SK-N-SH (cell line): Measurements from ENCODE around the gene SBK1. TPM values are rescaled to one million over a fixed set of nuclear protein-coding genes. Genes with fewer than 3 reads are reported as not detected.
A peak's percentile ranks its signal among the peaks of the same experiment; 100 is the strongest.

Source experiments
- CTCF ChIA-PET: fragments of 300-600, 350-600 bp; formaldehyde crosslinking; extraction: SDS; loops from one replicate; lab custom pipeline; 2021; lab: Yijun Ruan, JAX
- POLR2A ChIA-PET: fragments of 350-600 bp; sonication (Branson Sonifier 250); formaldehyde crosslinking; extraction: SDS; loops from one replicate; lab custom pipeline; 2020; ENCODE audit warnings: antibody characterized with exemption, inconsistent platforms; lab: Yijun Ruan, JAX
- DNase-seq: peaks from one replicate; pipeline ENCODE4 v3.0.0; 2012
- H2AFZ ChIP-seq: fragments of 200-600 bp; sonication (generic); 2 replicates; pipeline ENCODE4 v1.8.1; 2016; ENCODE audit warnings: antibody characterized with exemption, mild to moderate bottlenecking, low read depth
- H3F3A ChIP-seq: fragments of 200-600 bp; sonication (generic); replicated peaks from 2 replicates; pipeline ENCODE3; 2016; ENCODE audit warnings: antibody characterized with exemption, mild to moderate bottlenecking; ENCODE audit not compliant: insufficient read depth
- H3K27ac ChIP-seq, 2 experiments: fragments of 200-500 bp in 1 of 2; fragments of 200-600 bp in 1 of 2; sonication (Bioruptor generic) in 1 of 2; sonication (generic), shearing (Covaris generic) in 1 of 2; 2 replicates each; pipeline versions ENCODE4 v1.5.1 to v1.6.1; 2014 to 2016; ENCODE audit warnings: low read depth in 2 of 2, inconsistent platforms in 1 of 2, low read length in 1 of 2, mild to moderate bottlenecking in 1 of 2, mixed read lengths in 1 of 2
- H3K27me3 ChIP-seq: fragments of 200-600 bp; sonication (generic), shearing (Covaris generic); 2 replicates; pipeline ENCODE4 v1.6.1; 2016; ENCODE audit warnings: mixed run types; ENCODE audit not compliant: insufficient read depth
- H3K36me3 ChIP-seq, 2 experiments: fragments of 200-500 bp in 1 of 2; fragments of 200-600 bp in 1 of 2; sonication (Bioruptor generic) in 1 of 2; sonication (generic) in 1 of 2; replicated peaks in 1 of 2; 2 replicates each; pipeline versions ENCODE3 to v1.5.1; 2014 to 2016; ENCODE audit warnings: low read length in 1 of 2, mild to moderate bottlenecking in 1 of 2; ENCODE audit not compliant: insufficient read depth in 2 of 2, control insufficient read depth in 1 of 2
- H3K4me1 ChIP-seq, 2 experiments: fragments of 200-500 bp in 1 of 2; fragments of 200-600 bp in 1 of 2; sonication (Bioruptor generic) in 1 of 2; sonication (generic), shearing (Covaris generic) in 1 of 2; 2 replicates each; pipeline versions ENCODE4 v1.5.1 to v1.6.1; 2014 to 2016; ENCODE audit warnings: low read depth in 1 of 2, low read length in 1 of 2, mixed run types in 1 of 2; ENCODE audit not compliant: insufficient read depth in 2 of 2, control insufficient read depth in 1 of 2
- H3K4me2 ChIP-seq: fragments of 200-600 bp; sonication (generic), shearing (Covaris generic); 2 replicates; pipeline ENCODE4 v1.6.1; 2017; ENCODE audit warnings: mixed run types
- H3K4me3 ChIP-seq, 2 experiments: fragments of 200-500 bp in 1 of 2; fragments of 200-600 bp in 1 of 2; sonication (Bioruptor generic) in 1 of 2; sonication (generic), shearing (Covaris generic) in 1 of 2; 2 replicates each; pipeline versions ENCODE4 v1.5.1 to v1.8.1; 2014 to 2016; ENCODE audit warnings: low read depth in 2 of 2, inconsistent platforms in 1 of 2, low read length in 1 of 2, mild to moderate bottlenecking in 1 of 2, mixed read lengths in 1 of 2, moderate library complexity in 1 of 2
- H3K79me2 ChIP-seq: fragments of 200-600 bp; sonication (generic); 2 replicates; pipeline ENCODE4 v1.8.1; 2017; ENCODE audit warnings: mild to moderate bottlenecking; ENCODE audit not compliant: insufficient read depth
- H3K9ac ChIP-seq: fragments of 200-600 bp; sonication (generic); 2 replicates; pipeline ENCODE4 v1.6.1; 2017; ENCODE audit warnings: mixed run types
- H3K9me2 ChIP-seq: fragments of 200-600 bp; sonication (generic); 2 replicates; pipeline ENCODE4 v1.6.1; 2017; ENCODE audit warnings: mixed run types
- H3K9me3 ChIP-seq: fragments of 200-600 bp; sonication (generic); 2 replicates; pipeline ENCODE4 v1.6.1; 2017; ENCODE audit warnings: mixed run types, mild to moderate bottlenecking, moderate library complexity
- H4K20me1 ChIP-seq: fragments of 200-600 bp; sonication (generic); 2 replicates; pipeline ENCODE4 v1.6.1; 2017; ENCODE audit warnings: mild to moderate bottlenecking, mixed run types; ENCODE audit not compliant: insufficient read depth
- FOSL2 ChIP-seq: IDR thresholded peaks from 2 replicates; pipeline ENCODE4 v1.4.0; 2012; ENCODE audit warnings: low read depth, mild to moderate bottlenecking, moderate library complexity, borderline replicate concordance
- GATA2 ChIP-seq: sonication (generic); formaldehyde crosslinking; IDR thresholded peaks from 2 replicates; pipeline ENCODE4 v1.5.0; 2020; ENCODE audit warnings: mild to moderate bottlenecking, missing genetic modification reagents
- PBX3 ChIP-seq: IDR thresholded peaks from 2 replicates; pipeline ENCODE4; 2012
- RAD21 ChIP-seq: IDR thresholded peaks from 2 replicates; pipeline ENCODE4 v1.6.1; 2012; ENCODE audit warnings: mild to moderate bottlenecking, low read length
- REST ChIP-seq: IDR thresholded peaks from 2 replicates; pipeline ENCODE4 v1.6.1; 2012; ENCODE audit warnings: mild to moderate bottlenecking, low read depth, low read length, moderate library complexity
- SIN3A ChIP-seq: IDR thresholded peaks from 2 replicates; pipeline ENCODE4 v1.6.1; 2012; ENCODE audit warnings: low read depth, mild to moderate bottlenecking, low read length, moderate library complexity, borderline replicate concordance
- SMC3 ChIP-seq: IDR thresholded peaks from 2 replicates; pipeline ENCODE4 v1.6.1; 2012; ENCODE audit warnings: low read depth, low read length, improper control_type of control experiment
- USF1 ChIP-seq: IDR thresholded peaks from 2 replicates; pipeline ENCODE4 v1.4.0; 2012; ENCODE audit warnings: low read depth, borderline replicate concordance
- YY1 ChIP-seq: IDR thresholded peaks from 2 replicates; pipeline ENCODE4 v1.4.0; 2012; ENCODE audit warnings: low read depth, mild to moderate bottlenecking
- WGBS: methylation state at CpG from one replicate; pipeline ENCODE4 v1.1.6; 2017; ENCODE audit warnings: low lambda C conversion rate; 5-methylcytosine and 5-hydroxymethylcytosine counted together
- polyA plus RNA-seq, 3 experiments: library from polyadenylated mRNA; depleted of rRNA; stranded (reverse); fragments of >200 nt; gene quantifications; 2 replicates each; pipeline ENCODE4 v1.2.3, GENCODE V29; 2012
- TF ChIP-seq, protein P1 (sequence below): fragments of 150-350 bp; IDR thresholded peaks from 2 replicates; pipeline ENCODE4 v1.6.1; 2017; ENCODE audit warnings: antibody characterized with exemption, low read length, low read depth, borderline replicate concordance
- TF ChIP-seq, protein P2 (sequence below): IDR thresholded peaks from 2 replicates; pipeline ENCODE4 v1.4.0; 2012; ENCODE audit warnings: low read depth
- TF ChIP-seq, protein P3 (sequence below): fragments of 150-350 bp; IDR thresholded peaks from 2 replicates; pipeline ENCODE4 v1.6.1; 2016; ENCODE audit warnings: mild to moderate bottlenecking, low read depth, low read length

The SBK1 gene
- polyA plus RNA-seq, 1 of the 3 experiments (the other 2 are of a cell fraction), result 0.36 TPM

DNA sequence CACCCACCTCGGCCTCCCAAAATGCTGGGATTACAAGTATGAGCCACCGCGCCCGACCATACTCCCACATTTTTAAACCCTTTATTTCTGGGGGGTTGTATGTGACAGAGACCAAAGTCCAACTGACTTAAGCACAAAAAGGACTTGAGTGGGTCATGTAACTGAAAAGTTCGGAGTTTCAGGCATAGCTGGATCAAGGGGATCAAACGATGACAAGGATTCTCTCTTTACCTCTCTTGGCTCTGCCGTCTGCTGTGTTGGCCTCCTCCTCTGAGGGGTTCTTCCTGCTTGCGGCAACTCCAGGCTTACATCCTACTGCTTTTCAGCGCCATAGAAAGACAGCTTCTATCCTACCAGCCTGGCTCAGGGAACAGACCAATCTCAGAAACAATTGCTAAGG is 9.2 kb upstream of the SBK1 start:
- no peaks in the 10 kb centered on the region for H3K27me3 ChIP-seq
- no peak overlapping the region for H3K4me2 ChIP-seq
- H3K79me2 ChIP-seq, result no peaks in the 10 kb centered on the region
- WGBS, result 89% methylated on average over 8 of the region's 9 CpGs
- H2AFZ ChIP-seq, result no peak overlapping the region
- no peaks in the 10 kb centered on the region for H4K20me1 ChIP-seq
- DNase-seq, result no peak
- H3K4me3 ChIP-seq, result no peak overlapping the region
- POLR2A ChIA-PET, result no interaction called here
- peak overlapping the region in 1 of 2 experiments; percentile 51; a peak in 1 of 4 replicates for H3K27ac ChIP-seq
- no peaks in the 10 kb centered on the region for H3K9me2 ChIP-seq
- no peaks in the 10 kb centered on the region for H3F3A ChIP-seq
- no peaks in the 10 kb centered on the region for H3K36me3 ChIP-seq
- CTCF ChIA-PET, result interaction anchor here (1.1 to 15.4 kb wide), 3 partner anchors 9 to 43 kb away, joined by 5 to 302 read pairs (median 5); partner anchors contain the start of gene SBK1
- no peak for TF ChIP-seq SIN3A
- TF ChIP-seq YY1, result no peak
- TF ChIP-seq, protein P1, sequence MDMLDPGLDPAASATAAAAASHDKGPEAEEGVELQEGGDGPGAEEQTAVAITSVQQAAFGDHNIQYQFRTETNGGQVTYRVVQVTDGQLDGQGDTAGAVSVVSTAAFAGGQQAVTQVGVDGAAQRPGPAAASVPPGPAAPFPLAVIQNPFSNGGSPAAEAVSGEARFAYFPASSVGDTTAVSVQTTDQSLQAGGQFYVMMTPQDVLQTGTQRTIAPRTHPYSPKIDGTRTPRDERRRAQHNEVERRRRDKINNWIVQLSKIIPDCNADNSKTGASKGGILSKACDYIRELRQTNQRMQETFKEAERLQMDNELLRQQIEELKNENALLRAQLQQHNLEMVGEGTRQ, result no peak
- no peak for TF ChIP-seq PBX3
- TF ChIP-seq GATA2 (CRISPR knock-in tag), result no peak
- TF ChIP-seq RAD21, result no peak
- TF ChIP-seq, protein P2, sequence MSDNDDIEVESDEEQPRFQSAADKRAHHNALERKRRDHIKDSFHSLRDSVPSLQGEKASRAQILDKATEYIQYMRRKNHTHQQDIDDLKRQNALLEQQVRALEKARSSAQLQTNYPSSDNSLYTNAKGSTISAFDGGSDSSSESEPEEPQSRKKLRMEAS, result no peak
- TF ChIP-seq, protein P3, sequence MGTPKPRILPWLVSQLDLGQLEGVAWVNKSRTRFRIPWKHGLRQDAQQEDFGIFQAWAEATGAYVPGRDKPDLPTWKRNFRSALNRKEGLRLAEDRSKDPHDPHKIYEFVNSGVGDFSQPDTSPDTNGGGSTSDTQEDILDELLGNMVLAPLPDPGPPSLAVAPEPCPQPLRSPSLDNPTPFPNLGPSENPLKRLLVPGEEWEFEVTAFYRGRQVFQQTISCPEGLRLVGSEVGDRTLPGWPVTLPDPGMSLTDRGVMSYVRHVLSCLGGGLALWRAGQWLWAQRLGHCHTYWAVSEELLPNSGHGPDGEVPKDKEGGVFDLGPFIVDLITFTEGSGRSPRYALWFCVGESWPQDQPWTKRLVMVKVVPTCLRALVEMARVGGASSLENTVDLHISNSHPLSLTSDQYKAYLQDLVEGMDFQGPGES, result no peak
- no peak for TF ChIP-seq USF1
- TF ChIP-seq REST, result no peak
- TF ChIP-seq FOSL2, result no peak
- no peak for TF ChIP-seq SMC3
- H3K9ac ChIP-seq, result no peak overlapping the region
- H3K9me3 ChIP-seq, result no peaks in the 10 kb centered on the region
- peaks cover 0 to 17% of the 10 kb centered on the region in 2 experiments; a peak in 1 of 4 replicates for H3K4me1 ChIP-seq
